Parathyroid adenoma (tissue), 2 donors: ENCODE results near the gene TMEM50A.
"Not testable (repeated sequence)": the region's sequence is repeated elsewhere in the genome, so short reads cannot be mapped to it uniquely, and the experiment has no call there.

Experiments
- H2AFZ ChIP-seq: fragments of 300-600 bp; sonication (generic); one replicate; pipeline ENCODE4 v1.7.0; 2017; ENCODE audit warnings: antibody characterized with exemption, mild to moderate bottlenecking
- H3K27ac ChIP-seq: fragments of 300-600 bp; sonication (generic); one replicate; pipeline ENCODE4 v1.7.0; 2017
- H3K27me3 ChIP-seq: fragments of 300-600 bp; sonication (generic); one replicate; pipeline ENCODE4 v1.7.0; 2017; ENCODE audit warnings: low read length; ENCODE audit not compliant: control insufficient read depth, insufficient read depth
- H3K36me3 ChIP-seq: fragments of 300-600 bp; sonication (generic); one replicate; pipeline ENCODE4 v1.7.0; 2017; ENCODE audit warnings: low read length; ENCODE audit not compliant: control insufficient read depth, insufficient read depth
- H3K4me1 ChIP-seq: fragments of 300-600 bp; sonication (generic); one replicate; pipeline ENCODE4 v1.7.0; 2017; ENCODE audit warnings: control low read depth
- H3K4me2 ChIP-seq: fragments of 300-600 bp; sonication (generic); one replicate; pipeline ENCODE4 v1.7.0; 2017; ENCODE audit warnings: low read length
- H3K4me3 ChIP-seq: fragments of 300-600 bp; sonication (generic); one replicate; pipeline ENCODE4 v1.7.0; 2017; ENCODE audit warnings: low read depth, low read length
- H3K79me2 ChIP-seq: fragments of 300-600 bp; sonication (generic); one replicate; pipeline ENCODE4 v1.7.0; 2017; ENCODE audit warnings: control low read depth
- H3K9ac ChIP-seq: fragments of 300-600 bp; sonication (generic); one replicate; pipeline ENCODE4 v1.7.0; 2017; ENCODE audit warnings: mild to moderate bottlenecking
- H3K9me3 ChIP-seq: fragments of 300-600 bp; sonication (generic); one replicate; pipeline ENCODE4 v1.7.0; 2017; ENCODE audit warnings: low read length; ENCODE audit not compliant: control insufficient read depth
- CTCF ChIP-seq: fragments of 300-600 bp; sonication (generic); IDR thresholded peaks from one replicate; pipeline ENCODE4 v1.7.0; 2017; ENCODE audit warnings: antibody characterized with exemption, mild to moderate bottlenecking
- donor health status: primary hyperparathyroidism.

Gene TMEM50A

GRCh38 chr1:25383090-25383489 is 45.0 kb downstream of the TMEM50A start:
- H3K4me3 ChIP-seq, H3K4me1 ChIP-seq, H3K27me3 ChIP-seq, H3K9me3 ChIP-seq, H3K27ac ChIP-seq, H3K79me2 ChIP-seq, H3K4me2 ChIP-seq, H2AFZ ChIP-seq, H3K9ac ChIP-seq, H3K36me3 ChIP-seq: not testable (repeated sequence)

GRCh38 chr1:25383875-25384274 is 45.7 kb downstream of the TMEM50A start:
- H3K36me3 ChIP-seq, H3K9ac ChIP-seq, H3K27me3 ChIP-seq, H3K4me3 ChIP-seq, H3K79me2 ChIP-seq, H3K4me2 ChIP-seq, H3K4me1 ChIP-seq, H3K9me3 ChIP-seq, H2AFZ ChIP-seq, H3K27ac ChIP-seq: not testable (repeated sequence)

GRCh38 chr1:25387096-25387495 is 49.0 kb downstream of the TMEM50A start:
- not testable (repeated sequence) for H3K9ac ChIP-seq, H3K27me3 ChIP-seq, H3K27ac ChIP-seq, H3K9me3 ChIP-seq, H3K4me1 ChIP-seq, H2AFZ ChIP-seq, H3K36me3 ChIP-seq, H3K79me2 ChIP-seq, H3K4me3 ChIP-seq, H3K4me2 ChIP-seq

GRCh38 chr1:25388691-25389090 is 50.6 kb downstream of the TMEM50A start:
- not testable (repeated sequence) for H3K9ac ChIP-seq, H3K27me3 ChIP-seq, H2AFZ ChIP-seq, H3K4me3 ChIP-seq, H3K4me2 ChIP-seq, H3K36me3 ChIP-seq, H3K4me1 ChIP-seq, H3K27ac ChIP-seq, H3K79me2 ChIP-seq, H3K9me3 ChIP-seq

- not testable (repeated sequence) for H3K4me2 ChIP-seq, H3K4me1 ChIP-seq, H2AFZ ChIP-seq, H3K27ac ChIP-seq, H3K36me3 ChIP-seq, H3K27me3 ChIP-seq, H3K79me2 ChIP-seq, H3K9ac ChIP-seq, H3K4me3 ChIP-seq, H3K9me3 ChIP-seq
Measured at GRCh38 chr1:25389721-25390120, 51.6 kb downstream of the TMEM50A start.

- Histone ChIP-seq H3K4me1 (no peaks in the 10 kb centered on the region), H3K36me3 (no peaks in the 10 kb centered on the region), H3K27ac (no peak overlapping the region), H2AFZ (no peak overlapping the region), H3K4me3 (no peak overlapping the region), H3K4me2 (no peak overlapping the region), H3K27me3 (no peaks in the 10 kb centered on the region), H3K79me2 (no peaks in the 10 kb centered on the region), H3K9me3 (no peaks in the 10 kb centered on the region), H3K9ac (no peak overlapping the region)
- no peak for TF ChIP-seq CTCF
Measured at GRCh38 chr1:25392841-25393240, 54.7 kb downstream of the TMEM50A start.

GRCh38 chr1:25397549-25397948 is 59.4 kb downstream of the TMEM50A start:
- not testable (repeated sequence) for H3K79me2 ChIP-seq, H3K9ac ChIP-seq, H3K27ac ChIP-seq, H3K4me3 ChIP-seq, H3K4me1 ChIP-seq, H3K27me3 ChIP-seq, H2AFZ ChIP-seq, H3K9me3 ChIP-seq, H3K36me3 ChIP-seq, H3K4me2 ChIP-seq

- H3K79me2 ChIP-seq, H3K9ac ChIP-seq, H3K4me3 ChIP-seq, H3K9me3 ChIP-seq, H3K27ac ChIP-seq, H2AFZ ChIP-seq, H3K36me3 ChIP-seq, H3K4me2 ChIP-seq, H3K4me1 ChIP-seq, H3K27me3 ChIP-seq: not testable (repeated sequence)
Measured at GRCh38 chr1:25398079-25398478, 59.9 kb downstream of the TMEM50A start.
